ENCODE measurements around the gene OPCML. TPM values are rescaled to one million over a fixed set of nuclear protein-coding genes. Genes with fewer than 3 reads are reported as not detected.

OPCML gene
- total RNA-seq, 1 donor from 2014 or later: 4.6 TPM

- peaks cover 36% of the 10 kb centered on the region for H3K27me3 Mint-ChIP-seq
- H3K4me3 Mint-ChIP-seq: no peak overlapping the region
- no peaks in the 10 kb centered on the region for H3K9me3 Mint-ChIP-seq
- no peak for DNase-seq (ENCODE audit: extremely low spot score, unreplicated experiment)
- TF ChIP-seq CTCF (conservative IDR thresholded peaks at IDR 0.05): no peak
- no peaks in the 10 kb centered on the region for H3K4me1 Mint-ChIP-seq (ENCODE audit: unreplicated experiment)
- no peaks in the 10 kb centered on the region for H3K36me3 Mint-ChIP-seq
- H3K27ac Mint-ChIP-seq: no peak overlapping the region
Observed at GRCh38 chr11:133384731-133385130, 147.6 kb downstream of the OPCML start.

- DNase-seq (ENCODE audit: extremely low spot score, unreplicated experiment): no peak
- no peak overlapping the region for H3K4me3 Mint-ChIP-seq
- H3K9me3 Mint-ChIP-seq: no peaks in the 10 kb centered on the region
- peaks cover 36% of the 10 kb centered on the region for H3K27me3 Mint-ChIP-seq
- no peak for TF ChIP-seq CTCF (conservative IDR thresholded peaks at IDR 0.05)
- H3K27ac Mint-ChIP-seq: no peak overlapping the region
- no peaks in the 10 kb centered on the region for H3K36me3 Mint-ChIP-seq
- H3K4me1 Mint-ChIP-seq (ENCODE audit: unreplicated experiment): no peaks in the 10 kb centered on the region
Observed at GRCh38 chr11:133383689-133384088, 148.6 kb downstream of the OPCML start.

- peaks cover 33% of the 10 kb centered on the region for H3K27me3 Mint-ChIP-seq
- TF ChIP-seq CTCF (conservative IDR thresholded peaks at IDR 0.05): no peak
- no peaks in the 10 kb centered on the region for H3K4me1 Mint-ChIP-seq (ENCODE audit: unreplicated experiment)
- no peaks in the 10 kb centered on the region for H3K9me3 Mint-ChIP-seq
- H3K36me3 Mint-ChIP-seq: no peaks in the 10 kb centered on the region
- no peak overlapping the region for H3K27ac Mint-ChIP-seq
- DNase-seq (ENCODE audit: extremely low spot score, unreplicated experiment): no peak
- H3K4me3 Mint-ChIP-seq: no peak overlapping the region
Observed at GRCh38 chr11:133383201-133383600, 149.1 kb downstream of the OPCML start.

GRCh38 chr11:133382131-133382812 is 150.0 kb downstream of the OPCML start:
- TF ChIP-seq CTCF (conservative IDR thresholded peaks at IDR 0.05): no peak
- no peak for DNase-seq (ENCODE audit: extremely low spot score, unreplicated experiment)
- H3K27me3 Mint-ChIP-seq: peaks cover 27% of the 10 kb centered on the region
- no peak overlapping the region for H3K27ac Mint-ChIP-seq
- peaks cover 5% of the 10 kb centered on the region for H3K4me1 Mint-ChIP-seq (ENCODE audit: unreplicated experiment)
- no peaks in the 10 kb centered on the region for H3K9me3 Mint-ChIP-seq
- no peak overlapping the region for H3K4me3 Mint-ChIP-seq
- H3K36me3 Mint-ChIP-seq: no peaks in the 10 kb centered on the region

GRCh38 chr11:133381761-133382130 is 150.6 kb downstream of the OPCML start:
- no peak overlapping the region for H3K4me3 Mint-ChIP-seq
- TF ChIP-seq CTCF (conservative IDR thresholded peaks at IDR 0.05): no peak
- no peak for DNase-seq (ENCODE audit: extremely low spot score, unreplicated experiment)
- peaks cover 5% of the 10 kb centered on the region for H3K4me1 Mint-ChIP-seq (ENCODE audit: unreplicated experiment)
- no peak overlapping the region for H3K27ac Mint-ChIP-seq
- H3K36me3 Mint-ChIP-seq: no peaks in the 10 kb centered on the region
- H3K27me3 Mint-ChIP-seq: peaks cover 26% of the 10 kb centered on the region
- H3K9me3 Mint-ChIP-seq: no peaks in the 10 kb centered on the region

Measured in type B pancreatic cell (in vitro differentiated cells).